HepG2 (cell line): ENCODE data around the gene SMURF2. TPM values are rescaled to one million over a fixed set of nuclear protein-coding genes. Genes with fewer than 3 reads are reported as not detected.
A peak's percentile ranks its signal among the peaks of the same experiment; 100 is the strongest.

Experiments
- IRX3 ChIP-seq: sonication (generic); formaldehyde crosslinking; IDR thresholded peaks from 2 replicates; pipeline ENCODE4 v1.8.1; 2023; ENCODE audit warnings: mild to moderate bottlenecking, low read depth, missing genetic modification reagents, borderline replicate concordance
- KAT7 ChIP-seq: IDR thresholded peaks from 2 replicates; pipeline ENCODE4 v1.6.1; 2018; ENCODE audit warnings: borderline replicate concordance, missing compliant biosample characterization
- LRRFIP1 ChIP-seq: sonication (generic); formaldehyde crosslinking; conservative IDR thresholded peaks from 2 replicates; pipeline ENCODE4 v1.4.0; 2020; ENCODE audit warnings: missing genetic modification reagents
- MAX ChIP-seq: IDR thresholded peaks from 2 replicates; pipeline ENCODE4 v1.6.1; 2012; ENCODE audit warnings: inconsistent platforms
- MXD3 ChIP-seq: IDR thresholded peaks from 2 replicates; pipeline ENCODE4 v1.6.1; 2016; ENCODE audit warnings: mild to moderate bottlenecking, missing biosample characterization, missing genetic modification reagents
- RFXANK ChIP-seq: IDR thresholded peaks from 2 replicates; pipeline ENCODE4 v1.6.1; 2016
- XRCC5 ChIP-seq: fragments of 200-400 bp; formaldehyde crosslinking; optimal IDR thresholded peaks from 2 replicates; pipeline ENCODE3; 2017; ENCODE audit warnings: mild to moderate bottlenecking, low read length
- ZNF230 ChIP-seq: sonication (generic); formaldehyde crosslinking; IDR thresholded peaks from 2 replicates; pipeline ENCODE4 v1.4.0; 2020; ENCODE audit warnings: mild to moderate bottlenecking, missing genetic modification reagents
- ZNF451 ChIP-seq: sonication (generic); formaldehyde crosslinking; IDR thresholded peaks from 2 replicates; pipeline ENCODE4 v1.5.0; 2020; ENCODE audit warnings: mild to moderate bottlenecking, missing genetic modification reagents
- ZNF781 ChIP-seq: sonication (generic); formaldehyde crosslinking; IDR thresholded peaks from 2 replicates; pipeline ENCODE4 v1.5.1; 2020; ENCODE audit warnings: borderline replicate concordance, mild to moderate bottlenecking, missing genetic modification reagents; ENCODE audit errors: not compliant biosample characterization
- ZNF83 ChIP-seq: sonication (generic); formaldehyde crosslinking; IDR thresholded peaks from 2 replicates; pipeline ENCODE4 v1.4.0; 2020; ENCODE audit warnings: missing genetic modification reagents, mild to moderate bottlenecking, borderline replicate concordance
- polyA plus RNA-seq, 8 experiments: library from polyadenylated mRNA; depleted of rRNA in 3 of 8; stranded (reverse) in 7 of 8; unstranded in 1 of 8; fragments of >200 nt; fragmentation: Illumina TruSeq in 4 of 8; extraction: Trizol in 4 of 8; gene quantifications; 2 replicates each; pipeline versions ENCODE4 v1.2.1 to v1.2.3, GENCODE V29; 2011 to 2016; ENCODE audit warnings: low read depth in 4 of 8, missing spikeins in 1 of 8, mixed read lengths in 1 of 8; ENCODE audit not compliant: insufficient read depth in 1 of 8
- total RNA-seq, 5 experiments: library from RNA; depleted of rRNA; stranded (reverse); fragments of >200 nt; fragmentation: Illumina TruSeq; extraction: Trizol; gene quantifications; 2 replicates each; pipeline ENCODE4 v1.2.3, GENCODE V29; 2016; ENCODE audit warnings: low read depth in 1 of 5

Gene SMURF2
- total and polyA plus RNA-seq, 2 of the 13 experiments (the other 11 are each of a cell fraction or from before 2014, with no cell fraction given): 14.9 to 24.3 TPM

GRCh38 chr17:64661976-64662773 lies at the start of gene SMURF2 (continued):
- TF ChIP-seq MAX: peak; percentile 50
- no peak for TF ChIP-seq ZNF83 (CRISPR knock-in tag)
- no peak for TF ChIP-seq LRRFIP1
- TF ChIP-seq XRCC5: peak; percentile 46
- no peak for TF ChIP-seq KAT7 (CRISPR knock-in tag)
- no peak for TF ChIP-seq RFXANK (CRISPR knock-in tag)
- TF ChIP-seq IRX3 (CRISPR knock-in tag): 0 out of 2 replicates have a peak, but pooled peaks have one; percentile 39
- TF ChIP-seq MXD3 (CRISPR knock-in tag): 0 out of 2 replicates have a peak, but pooled peaks have one; percentile 16
- TF ChIP-seq ZNF230 (CRISPR knock-in tag): no peak
- no peak for TF ChIP-seq ZNF781
- TF ChIP-seq ZNF451: peak; percentile 66; the same call in 1 of the 2 replicates
